ENCODE measurements around the gene GGCT.

Gene GGCT

DNA sequence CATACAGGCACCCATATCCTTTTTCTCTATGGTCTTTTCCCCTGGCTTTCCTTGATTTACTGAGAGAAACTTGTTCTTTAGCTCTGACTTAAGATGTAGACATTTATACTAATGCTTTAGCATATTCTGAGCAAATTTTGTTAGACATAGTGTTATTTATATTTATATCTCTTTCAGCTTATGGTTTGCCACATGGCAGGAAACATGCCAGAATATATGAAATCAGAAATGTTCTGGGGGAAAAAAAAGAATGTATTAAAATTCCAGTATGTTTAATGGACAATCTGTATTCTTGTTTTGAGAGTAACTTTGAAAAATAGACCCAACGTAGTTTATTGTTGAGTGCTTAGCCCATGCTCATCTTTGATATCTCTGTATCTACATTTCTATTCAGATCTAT lies 10.1 kb upstream of the GGCT start:
- in situ Hi-C loops (cut with HindIII; ENCODE audit: low pct_ligation_motif_present, low sequenced_read_pairs), result no loop called here
- Histone ChIP-seq H3K4me3 (ENCODE audit: low read depth, low read length) (no peak overlapping the region), H3K27ac (no peak overlapping the region), H3K36me3 (replicated peaks) (no peaks in the 10 kb centered on the region), H3K27me3 (replicated peaks) (no peaks in the 10 kb centered on the region)
- TF ChIP-seq, protein P1, sequence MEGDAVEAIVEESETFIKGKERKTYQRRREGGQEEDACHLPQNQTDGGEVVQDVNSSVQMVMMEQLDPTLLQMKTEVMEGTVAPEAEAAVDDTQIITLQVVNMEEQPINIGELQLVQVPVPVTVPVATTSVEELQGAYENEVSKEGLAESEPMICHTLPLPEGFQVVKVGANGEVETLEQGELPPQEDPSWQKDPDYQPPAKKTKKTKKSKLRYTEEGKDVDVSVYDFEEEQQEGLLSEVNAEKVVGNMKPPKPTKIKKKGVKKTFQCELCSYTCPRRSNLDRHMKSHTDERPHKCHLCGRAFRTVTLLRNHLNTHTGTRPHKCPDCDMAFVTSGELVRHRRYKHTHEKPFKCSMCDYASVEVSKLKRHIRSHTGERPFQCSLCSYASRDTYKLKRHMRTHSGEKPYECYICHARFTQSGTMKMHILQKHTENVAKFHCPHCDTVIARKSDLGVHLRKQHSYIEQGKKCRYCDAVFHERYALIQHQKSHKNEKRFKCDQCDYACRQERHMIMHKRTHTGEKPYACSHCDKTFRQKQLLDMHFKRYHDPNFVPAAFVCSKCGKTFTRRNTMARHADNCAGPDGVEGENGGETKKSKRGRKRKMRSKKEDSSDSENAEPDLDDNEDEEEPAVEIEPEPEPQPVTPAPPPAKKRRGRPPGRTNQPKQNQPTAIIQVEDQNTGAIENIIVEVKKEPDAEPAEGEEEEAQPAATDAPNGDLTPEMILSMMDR (IDR thresholded peaks at IDR 0.05; ENCODE audit: low read depth, low read length, missing control alignments), result no peak
- no peak for DNase-seq

DNA sequence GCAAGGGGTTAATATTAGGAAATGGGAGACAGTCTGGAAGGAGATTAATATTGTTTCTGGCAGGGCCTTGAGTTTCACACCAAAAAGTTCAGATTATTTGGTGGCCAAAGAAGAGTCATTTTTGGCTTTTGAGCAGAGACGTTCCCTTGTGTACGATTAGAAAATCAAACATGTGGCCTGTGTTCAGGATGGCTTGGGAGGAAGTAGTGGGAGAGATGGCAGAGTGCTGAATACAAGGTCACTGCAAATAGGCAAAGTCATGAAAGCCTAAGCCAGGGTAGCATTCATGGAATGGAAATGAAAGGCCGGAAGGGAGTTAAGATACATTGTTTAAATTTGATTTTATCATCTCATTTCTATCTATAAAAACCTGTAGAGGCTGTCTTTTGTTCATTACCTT lies 9.5 kb upstream of the GGCT start:
- Histone ChIP-seq H3K4me3 (ENCODE audit: low read depth, low read length) (no peak overlapping the region), H3K36me3 (replicated peaks) (no peaks in the 10 kb centered on the region), H3K27me3 (replicated peaks) (no peaks in the 10 kb centered on the region), H3K27ac (no peak overlapping the region)
- TF ChIP-seq, protein P1 (IDR thresholded peaks at IDR 0.05; ENCODE audit: low read depth, low read length, missing control alignments), result no peak
- in situ Hi-C loops (cut with HindIII; ENCODE audit: low pct_ligation_motif_present, low sequenced_read_pairs), result no loop called here
- DNase-seq, result no peak

GRCh38 chr7:30513762-30514161 lies 9.1 kb upstream of the GGCT start:
- Histone ChIP-seq H3K27me3 (replicated peaks) (no peaks in the 10 kb centered on the region), H3K27ac (no peak overlapping the region), H3K4me3 (ENCODE audit: low read depth, low read length) (no peak overlapping the region), H3K36me3 (replicated peaks) (no peaks in the 10 kb centered on the region)
- DNase-seq, result no peak
- TF ChIP-seq, protein P1 (IDR thresholded peaks at IDR 0.05; ENCODE audit: low read depth, low read length, missing control alignments), result no peak
- in situ Hi-C loops (cut with HindIII; ENCODE audit: low pct_ligation_motif_present, low sequenced_read_pairs), result no loop called here

GRCh38 chr7:30511973-30512662 lies 7.5 kb upstream of the GGCT start:
- no peak for DNase-seq
- no peaks in the 10 kb centered on the region for H3K27me3 ChIP-seq (replicated peaks)
- H3K4me3 ChIP-seq (ENCODE audit: low read depth, low read length), result no peak overlapping the region
- H3K36me3 ChIP-seq (replicated peaks), result no peaks in the 10 kb centered on the region
- TF ChIP-seq, protein P1 (IDR thresholded peaks at IDR 0.05; ENCODE audit: low read depth, low read length, missing control alignments), result no peak
- H3K27ac ChIP-seq, result no peak overlapping the region
- in situ Hi-C loops (cut with HindIII; ENCODE audit: low pct_ligation_motif_present, low sequenced_read_pairs), result no loop called here

GRCh38 chr7:30511494-30511893 lies 6.9 kb upstream of the GGCT start:
- in situ Hi-C loops (cut with HindIII; ENCODE audit: low pct_ligation_motif_present, low sequenced_read_pairs), result no loop called here

More at GRCh38 chr7:30511494-30511893, 6.9 kb upstream of the GGCT start:
- Histone ChIP-seq H3K36me3 (replicated peaks) (no peaks in the 10 kb centered on the region), H3K27ac (no peak overlapping the region), H3K27me3 (replicated peaks) (no peaks in the 10 kb centered on the region), H3K4me3 (ENCODE audit: low read depth, low read length) (no peak overlapping the region)
- TF ChIP-seq, protein P1 (IDR thresholded peaks at IDR 0.05; ENCODE audit: low read depth, low read length, missing control alignments), result no peak
- DNase-seq, result no peak

All from brain microvascular endothelial cell (primary cell).